Measurements from ENCODE around the gene GDPD2.

DNA sequence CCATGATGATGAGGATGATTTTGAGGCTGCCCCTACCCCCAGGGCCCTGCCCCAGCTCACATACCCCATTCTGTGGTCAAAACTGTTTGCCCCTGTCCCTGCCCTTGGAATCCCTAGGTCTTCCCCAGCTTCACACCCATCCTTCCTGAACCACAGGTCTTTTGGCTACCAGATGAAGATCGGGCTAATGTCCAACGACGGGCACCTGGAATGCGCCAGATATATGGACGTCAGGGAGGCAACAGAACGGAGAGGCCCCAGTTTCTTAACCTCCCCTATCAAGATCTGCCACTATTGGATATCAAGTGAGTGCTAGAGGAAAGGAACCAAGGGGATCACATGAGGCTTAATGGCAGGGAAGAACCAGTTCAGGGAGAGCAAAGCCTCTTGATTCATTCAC lies 6.6 kb downstream of the GDPD2 start:
- TF ChIP-seq POLR2A (IDR thresholded peaks at IDR 0.05; ENCODE audit: low read depth, low read length) (no peak), CTCF (IDR thresholded peaks at IDR 0.05; ENCODE audit: extremely low read depth in 1 of 2, insufficient read depth in 1 of 2, low read depth in 1 of 2, low read length in 2 of 2) (no peak), EZH2 (IDR thresholded peaks at IDR 0.05; ENCODE audit: borderline replicate concordance, low read depth, low read length, severe bottlenecking) (no peak), POLR2AphosphoS5 (IDR thresholded peaks at IDR 0.05; ENCODE audit: insufficient read depth, low read depth, low read length) (no peak), GATA2 (IDR thresholded peaks at IDR 0.05; ENCODE audit: insufficient read depth, insufficient read length, low read depth, low read length) (no peak)
